Esophagus mucosa (tissue), 1 donor: Measurements from ENCODE around the gene PRPH2. TPM values are rescaled to one million over a fixed set of nuclear protein-coding genes. Genes with fewer than 3 reads are reported as not detected.
A peak's percentile ranks its signal among the peaks of the same experiment; 100 is the strongest.
"Not testable (repeated sequence)": the region's sequence is repeated elsewhere in the genome, so short reads cannot be mapped to it uniquely, and the experiment has no call there.

Experiments
- ATAC-seq: fragments of 200-7000 bp; cut with Tn5 transposase; one replicate; pipeline ENCODE4 v1.9.1; 2020
- total RNA-seq: library from RNA; stranded (reverse); gene quantifications from one replicate; pipeline ENCODE4 v1.2.4, GENCODE V29; 2023
- donor health status: DM: yes; HTN: yes; CAD: no.

PRPH2 gene
- total RNA-seq, 1 donor from 2014 or later, result 0.08 TPM

DNA sequence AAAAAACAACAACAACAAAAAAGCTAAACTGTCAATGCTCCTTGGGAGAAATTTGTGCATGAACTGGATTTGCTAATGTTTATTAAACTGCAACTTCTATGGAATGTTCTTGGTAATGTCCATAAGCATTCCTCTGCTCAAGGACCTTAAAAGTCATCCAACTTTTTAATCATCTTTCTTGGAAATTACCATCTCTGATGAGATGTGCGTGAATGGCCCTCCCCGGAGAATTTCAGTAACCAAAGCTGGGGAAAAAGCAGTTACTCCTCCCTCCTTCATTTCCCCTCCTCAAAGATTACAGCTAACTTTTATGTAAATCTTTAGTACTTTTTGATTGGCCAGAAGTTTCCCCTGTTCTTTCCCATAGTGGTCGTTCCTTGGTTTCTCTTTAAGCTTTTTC, 18.3 kb upstream of the PRPH2 start:
- no peak for ATAC-seq

DNA sequence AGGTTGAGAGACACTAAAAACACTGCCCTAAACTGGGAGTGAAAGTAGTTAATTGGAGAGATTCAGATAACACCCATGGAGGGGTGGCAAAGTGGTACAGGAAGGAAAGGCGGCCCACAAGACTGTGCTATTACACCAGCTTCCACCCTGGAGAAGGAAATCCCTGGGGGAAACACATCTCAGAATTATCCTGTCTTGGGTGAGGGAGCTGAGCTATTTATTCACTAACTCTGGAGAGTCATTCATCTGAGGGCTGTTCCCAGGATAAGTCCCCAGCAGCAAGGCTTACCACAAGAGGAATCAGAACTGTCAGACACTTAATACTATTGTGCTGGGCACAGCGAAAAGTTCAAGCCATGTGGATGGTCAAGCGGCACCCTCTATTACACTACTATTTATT, 13.6 kb upstream of the PRPH2 start:
- no peak for ATAC-seq

DNA sequence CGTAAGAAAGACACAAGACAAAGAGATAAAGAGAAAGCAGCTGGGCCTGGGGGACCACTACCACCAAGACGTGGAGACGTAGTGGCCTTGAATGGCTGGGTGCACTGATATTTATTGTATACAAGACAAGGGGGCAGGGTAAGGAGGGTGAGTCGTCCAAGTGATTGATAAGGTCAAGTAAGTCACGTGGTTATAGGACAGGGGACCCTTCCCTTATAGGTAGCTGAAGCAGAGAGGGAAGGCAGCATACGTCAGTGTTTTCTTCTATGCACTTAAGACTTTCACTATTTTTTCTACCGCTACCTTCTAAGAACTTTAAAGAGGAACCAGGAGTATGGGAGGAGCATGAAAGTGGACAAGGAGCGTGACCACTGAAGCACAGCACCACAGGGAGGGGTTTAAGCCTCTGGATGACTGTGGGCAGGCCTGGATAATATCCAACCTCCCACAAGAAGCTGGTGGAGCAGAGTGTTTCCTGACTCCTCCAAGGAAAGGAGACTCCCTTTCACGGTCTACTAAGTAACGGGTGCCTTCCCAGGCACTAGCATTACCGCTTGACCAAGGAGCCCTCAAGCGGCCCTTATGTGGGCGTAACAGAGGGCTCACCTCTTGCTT, 11.6 kb upstream of the PRPH2 start:
- ATAC-seq, result not testable (repeated sequence)

DNA sequence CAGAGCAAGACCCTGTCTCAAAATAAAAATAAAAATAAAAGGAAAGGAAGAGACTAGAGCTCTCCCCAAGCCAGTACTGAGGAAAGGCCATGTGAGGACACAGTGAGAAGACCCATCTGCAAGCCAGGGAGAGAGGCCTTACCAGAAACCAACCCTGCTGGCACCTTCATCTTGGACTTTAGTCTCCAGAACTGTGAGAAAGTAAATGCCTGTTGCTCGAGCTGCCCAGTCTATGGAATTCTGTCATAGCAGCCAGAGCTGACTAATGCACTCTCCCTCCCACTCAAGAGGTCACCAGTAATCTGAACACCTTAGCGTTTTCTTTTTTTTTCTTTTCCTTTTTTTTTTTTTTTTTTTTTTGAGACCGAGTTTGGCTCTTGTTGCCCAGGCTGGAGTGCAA, 7.3 kb upstream of the PRPH2 start:
- no peak for ATAC-seq

DNA sequence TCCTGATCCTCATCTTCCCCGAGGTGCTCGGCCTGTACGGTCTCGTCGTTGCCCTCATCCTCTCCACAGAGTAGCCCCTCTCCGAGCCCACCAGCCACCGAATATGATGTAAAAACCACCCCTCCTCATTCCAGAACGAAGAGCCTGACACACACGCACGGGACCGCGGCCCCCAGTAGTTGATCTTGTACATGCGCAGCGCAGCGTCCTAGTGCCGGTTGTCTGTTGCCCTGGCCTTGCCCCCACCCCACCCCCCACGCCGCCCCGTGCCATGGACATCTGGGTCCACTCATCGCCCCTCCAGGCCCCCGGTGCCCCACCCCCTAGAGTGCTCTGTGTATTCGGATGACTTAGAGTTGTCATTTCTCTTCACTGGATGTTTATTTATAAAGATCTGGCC, 5.2 kb upstream of the PRPH2 start:
- ATAC-seq, result peak; percentile 6

DNA sequence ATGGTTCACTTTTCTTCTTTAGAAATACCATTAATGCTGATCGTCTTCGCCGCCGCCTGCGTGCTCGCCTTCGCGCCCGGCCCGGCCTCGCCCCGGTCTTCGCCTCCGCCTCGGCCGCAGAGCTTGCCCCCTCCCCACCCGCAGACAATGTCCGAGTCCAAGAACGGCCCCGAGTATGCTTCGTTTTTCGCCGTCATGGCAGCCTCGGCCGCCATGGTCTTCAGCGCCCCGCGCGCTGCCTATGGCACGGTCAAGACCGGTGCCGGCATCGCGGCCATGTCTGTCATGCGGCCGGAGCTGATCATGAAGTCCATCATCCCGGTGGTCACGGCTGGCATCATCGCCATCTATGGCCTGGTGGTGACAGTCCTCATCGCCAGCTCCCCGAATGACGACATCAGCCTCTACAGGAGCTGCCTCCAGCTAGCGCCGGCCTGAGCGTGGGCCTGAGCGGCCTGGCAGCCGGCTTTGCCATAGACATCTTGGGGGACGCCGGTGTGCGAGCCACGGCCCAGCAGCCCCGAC, 4.8 kb upstream of the PRPH2 start:
- peak; percentile 41 for ATAC-seq

DNA sequence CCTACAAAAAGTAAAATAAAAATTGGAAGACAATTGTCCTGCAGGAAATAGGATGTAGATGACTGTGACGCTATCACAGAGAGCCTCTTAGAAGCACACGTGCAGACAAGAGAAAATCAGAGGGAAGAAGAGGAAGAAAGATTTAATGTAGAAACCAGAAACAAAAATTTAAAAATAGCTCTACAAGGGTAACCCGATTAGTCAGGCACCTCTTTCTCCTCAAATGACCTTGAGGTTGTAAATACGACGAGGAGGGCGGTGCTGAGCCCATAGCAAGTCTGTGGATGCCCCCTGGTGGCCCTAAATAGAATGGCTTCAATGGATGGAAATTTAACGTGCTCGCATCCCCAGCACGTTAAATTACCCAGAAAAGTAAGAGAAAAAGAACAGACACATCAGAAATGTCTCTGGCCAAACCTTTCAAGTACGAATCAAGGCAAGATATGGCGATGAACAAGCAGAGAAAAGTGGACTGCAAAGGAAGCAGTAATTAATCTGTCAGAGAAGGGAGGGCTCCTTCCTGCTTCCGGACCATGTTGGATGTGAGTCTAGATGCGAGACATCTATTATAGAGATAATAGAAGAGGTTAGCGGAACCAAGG, 4.2 kb upstream of the PRPH2 start:
- ATAC-seq, result peak; percentile 92

DNA sequence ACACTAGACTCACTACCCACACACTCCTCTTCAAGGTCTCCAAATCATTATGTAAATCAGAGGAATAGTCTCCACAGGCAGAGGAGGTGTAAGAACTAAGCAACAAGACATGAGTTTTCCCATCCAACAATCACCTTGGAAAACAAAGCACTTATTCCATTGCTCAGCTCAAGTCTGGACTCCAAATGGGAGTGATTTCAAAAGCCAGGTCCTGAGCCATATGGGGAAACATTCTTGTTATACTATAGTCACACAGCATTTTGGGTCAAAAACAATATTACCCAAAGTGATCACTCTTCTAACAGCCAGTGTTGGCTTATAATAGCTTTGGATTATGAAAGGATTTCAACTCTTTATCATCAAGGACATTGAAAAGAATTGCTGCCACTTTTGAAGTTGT, 3.6 kb upstream of the PRPH2 start:
- no peak for ATAC-seq

DNA sequence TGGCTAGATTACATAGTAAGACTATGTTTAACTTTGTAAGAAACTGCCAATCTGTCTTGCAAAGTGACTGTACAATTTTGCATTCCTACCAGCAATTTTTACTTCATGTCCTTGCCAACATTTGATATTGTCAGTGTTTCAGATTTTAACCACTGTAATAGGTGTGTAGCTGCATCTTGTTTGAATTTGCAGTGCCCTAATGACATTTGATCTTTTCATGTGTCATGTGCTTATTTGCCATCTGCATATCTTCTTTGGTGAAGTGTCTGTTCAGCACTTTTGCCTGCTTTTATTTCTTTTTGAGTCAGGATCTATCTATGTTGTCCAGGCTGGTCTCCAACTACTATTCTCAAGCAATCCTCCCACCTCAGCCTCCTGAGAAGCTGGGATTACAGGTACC, 2.4 kb upstream of the PRPH2 start:
- ATAC-seq, result no peak

DNA sequence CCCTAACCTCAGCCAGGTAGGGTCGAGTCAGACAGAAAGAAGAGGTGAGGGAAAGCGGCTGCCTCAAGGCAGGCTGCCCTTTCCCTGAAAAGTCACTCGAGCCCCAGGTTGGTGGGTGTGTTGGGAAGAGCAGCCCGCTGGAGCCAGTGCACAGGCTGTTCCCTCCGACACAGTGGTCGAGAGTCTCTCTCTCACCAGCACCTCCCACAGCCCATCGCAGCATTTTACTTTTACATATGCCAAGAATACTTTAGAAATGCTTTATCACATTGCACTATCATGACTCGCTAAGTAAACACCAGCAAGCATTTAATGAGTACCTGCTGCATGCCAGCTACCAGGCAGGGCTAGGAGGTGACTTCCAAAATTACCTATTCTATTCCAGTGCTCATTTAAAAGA, 1.7 kb downstream of the PRPH2 start:
- no peak for ATAC-seq

DNA sequence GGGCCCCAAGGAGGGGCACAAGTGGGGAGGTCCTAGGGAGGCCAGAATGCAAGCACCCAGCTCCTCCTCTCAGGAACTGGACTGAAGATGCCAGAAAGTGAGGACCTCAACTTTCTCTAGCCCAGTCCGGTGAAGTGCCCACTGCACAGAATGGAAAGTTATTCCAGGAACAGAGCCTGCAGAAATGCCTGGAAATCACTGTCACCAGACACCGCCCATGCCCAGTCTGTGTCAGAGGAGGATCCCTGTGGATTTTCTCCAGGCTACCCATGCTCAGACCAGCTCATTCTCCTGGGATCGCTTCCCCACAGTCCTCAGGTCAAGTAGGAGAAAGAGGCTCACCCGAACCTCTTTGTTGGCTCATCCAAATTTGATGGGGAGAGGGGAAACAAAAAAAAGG, 6.5 kb downstream of the PRPH2 start:
- ATAC-seq, result no peak

DNA sequence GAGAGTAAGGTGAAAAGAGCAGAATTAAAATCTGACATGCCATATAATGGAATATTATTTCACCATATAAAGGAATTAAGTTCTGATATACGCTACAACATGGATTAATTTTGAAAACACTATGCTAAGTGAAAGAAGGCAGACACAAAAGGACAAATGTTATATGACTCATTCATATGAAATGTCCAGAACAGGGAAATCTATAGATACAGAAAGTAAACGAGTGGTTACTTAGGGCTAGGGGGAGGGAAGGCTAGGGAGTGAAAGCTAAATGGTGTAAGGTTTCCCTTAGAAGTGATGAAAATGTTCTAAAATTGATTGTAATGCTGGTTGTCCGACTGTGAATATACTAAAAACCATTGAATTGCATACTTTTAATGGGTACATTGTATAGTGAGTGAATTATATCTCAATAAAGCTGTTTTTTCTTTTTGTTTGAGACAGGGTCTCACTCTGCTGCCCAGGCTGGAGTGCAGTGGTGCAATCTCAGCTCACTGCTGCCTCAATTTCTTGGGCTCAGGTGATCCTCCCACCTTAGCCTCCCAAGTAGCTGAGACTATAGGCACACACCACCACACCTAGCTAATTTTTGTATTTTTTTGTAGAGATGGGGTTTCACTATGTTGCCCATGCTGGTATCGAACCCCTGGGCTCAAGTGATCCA, 8.2 kb downstream of the PRPH2 start:
- ATAC-seq, result peak; percentile 47

DNA sequence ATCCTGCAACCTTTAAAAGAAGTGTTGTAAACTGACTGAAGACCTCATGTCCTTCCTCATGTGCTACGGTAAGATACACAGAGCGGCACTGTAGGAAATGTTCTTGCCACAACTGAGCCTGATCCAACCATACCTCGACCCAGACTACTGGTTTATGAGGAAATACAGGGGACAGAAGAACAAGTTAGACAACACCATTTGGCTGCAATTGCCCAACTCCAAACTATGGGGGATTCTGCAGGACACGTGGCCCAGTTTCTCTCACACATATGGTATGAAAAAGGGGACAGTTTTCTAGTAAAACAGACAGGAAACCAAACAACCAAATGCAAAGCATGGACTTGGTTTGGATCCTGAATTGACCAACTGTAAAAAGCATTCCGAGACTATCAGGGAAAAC, 10.5 kb downstream of the PRPH2 start:
- no peak for ATAC-seq

DNA sequence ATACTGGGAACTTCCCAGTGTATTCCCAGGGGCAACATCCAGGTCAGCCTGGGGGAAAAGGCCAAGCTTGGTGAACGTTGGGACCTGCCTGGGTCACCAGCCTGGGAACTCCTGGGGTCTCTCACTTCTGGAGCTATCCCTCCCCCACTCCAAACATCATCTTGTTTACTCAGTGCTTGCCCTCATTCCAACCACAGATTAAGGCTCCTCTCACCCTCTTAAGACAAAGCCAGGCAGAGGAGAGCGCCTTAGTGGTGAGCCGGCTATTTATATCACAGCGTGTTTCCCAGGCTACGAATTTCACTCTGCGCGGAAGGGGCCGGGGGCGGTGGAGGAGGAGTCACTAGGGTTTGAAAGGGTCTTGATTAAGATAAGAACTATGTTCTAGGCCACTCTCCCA, 12.1 kb downstream of the PRPH2 start:
- no peak for ATAC-seq

DNA sequence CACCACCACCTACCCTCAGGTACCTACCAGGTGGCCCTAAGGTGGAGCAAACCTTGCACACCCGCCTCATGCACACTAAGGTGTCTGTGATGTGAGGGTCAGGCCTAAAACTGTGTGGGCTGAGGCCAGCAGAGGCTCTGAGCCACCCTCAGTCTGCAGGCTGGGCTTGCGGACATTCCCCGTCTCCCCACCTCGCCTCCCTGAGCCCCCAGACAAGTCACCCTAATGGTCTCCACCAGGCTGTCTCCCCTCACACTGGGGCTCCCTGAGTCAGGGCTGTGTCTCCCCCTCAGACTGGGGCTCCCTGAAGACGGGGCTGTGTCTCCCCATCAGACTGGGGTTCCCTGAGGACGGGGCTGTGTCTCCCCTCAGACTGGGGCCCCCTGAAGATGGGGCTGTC, 12.5 kb downstream of the PRPH2 start:
- no peak for ATAC-seq

DNA sequence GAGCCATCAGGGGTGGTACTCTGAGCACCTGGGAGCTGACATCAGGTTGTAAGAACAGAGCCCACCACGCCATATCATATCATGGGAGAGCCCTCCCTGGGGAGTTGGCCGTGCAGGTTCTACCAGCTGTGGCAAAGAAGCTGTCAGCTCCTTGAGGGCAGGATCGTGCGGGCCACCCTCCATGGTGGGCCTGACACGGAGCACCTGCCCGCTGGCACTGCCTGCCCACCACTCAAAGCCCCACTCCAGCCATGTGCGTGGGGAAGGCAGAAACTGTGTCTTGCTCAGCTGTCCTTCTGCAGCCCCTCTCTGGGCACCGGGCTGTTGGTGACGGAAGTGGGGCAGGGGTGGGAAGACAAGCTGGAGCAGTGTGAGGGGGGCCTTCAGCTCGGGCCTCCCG, 14.3 kb downstream of the PRPH2 start:
- ATAC-seq, result no peak

DNA sequence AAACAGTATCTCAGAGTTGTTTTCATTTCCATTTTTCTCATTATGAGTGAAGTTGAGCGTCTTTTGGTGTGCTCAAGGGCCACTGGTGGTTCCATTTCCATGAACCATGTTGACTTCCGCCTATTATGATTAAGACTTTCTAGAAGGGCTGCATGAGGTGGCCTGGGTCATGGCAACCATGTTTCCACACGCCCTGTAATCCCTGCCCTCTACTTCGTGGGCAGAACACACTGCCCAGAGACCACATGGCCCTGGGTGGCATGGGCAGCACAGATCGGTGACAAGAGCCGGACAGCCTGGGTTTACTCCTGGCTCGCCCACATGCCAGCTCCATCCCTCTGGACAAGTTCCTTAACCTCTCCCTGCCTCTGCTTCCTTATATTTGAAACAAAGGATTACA, 14.8 kb downstream of the PRPH2 start:
- no peak for ATAC-seq

DNA sequence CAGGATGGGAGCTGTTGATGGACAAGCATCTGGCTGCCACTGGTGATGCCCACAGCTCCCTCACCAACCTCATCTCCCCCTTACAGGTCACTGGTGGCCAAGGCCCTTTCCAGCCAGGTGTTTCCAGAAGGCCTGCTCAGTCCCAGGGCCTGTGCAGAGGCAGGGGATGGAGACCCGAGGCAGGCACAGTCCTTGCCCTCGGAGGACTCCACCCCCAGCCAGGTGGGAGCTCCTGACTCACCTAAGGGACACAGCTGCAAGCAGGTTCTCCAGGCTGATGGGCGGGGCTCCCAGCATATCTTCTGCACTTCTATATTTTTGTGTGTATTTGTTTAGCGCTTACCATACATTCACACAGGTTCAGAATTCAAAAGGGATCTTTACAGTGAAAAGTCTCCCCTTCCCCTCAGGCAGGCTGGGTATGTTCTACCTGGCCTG, 17.4 kb downstream of the PRPH2 start:
- peak; percentile 73 for ATAC-seq

DNA sequence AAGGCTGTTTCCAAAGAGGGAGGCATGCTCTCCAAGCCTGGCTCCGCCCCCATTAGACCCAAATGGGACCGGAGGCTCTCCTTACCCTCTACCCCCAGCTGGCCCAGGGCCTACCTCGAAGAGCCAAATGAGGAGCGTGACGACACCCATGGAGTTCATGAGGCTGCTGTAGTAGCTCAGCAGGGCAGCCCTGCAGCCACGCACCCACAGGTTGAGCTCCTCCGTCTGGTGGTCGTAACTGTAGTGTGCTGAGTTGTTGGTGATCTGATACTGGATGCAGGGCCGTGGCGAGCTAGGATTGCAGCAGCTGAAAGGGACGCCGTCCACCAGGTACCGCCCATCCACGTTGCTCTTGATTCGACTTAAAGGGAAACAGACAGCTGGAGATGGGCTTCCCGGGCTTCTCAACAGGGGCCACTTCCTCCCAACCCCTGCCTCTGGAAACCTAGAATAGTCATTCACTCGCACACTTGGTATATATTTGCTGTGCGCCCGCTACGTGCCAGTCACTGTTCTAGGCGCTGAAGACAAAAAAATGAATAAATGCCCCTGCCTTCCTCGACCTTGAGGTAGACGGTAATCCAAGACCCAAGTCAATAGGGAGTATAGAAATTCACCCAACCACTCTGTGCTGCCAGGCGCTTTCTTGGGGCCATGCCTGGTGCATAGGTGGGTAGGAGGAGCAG, 18.0 kb downstream of the PRPH2 start:
- peak; percentile 18 for ATAC-seq

DNA sequence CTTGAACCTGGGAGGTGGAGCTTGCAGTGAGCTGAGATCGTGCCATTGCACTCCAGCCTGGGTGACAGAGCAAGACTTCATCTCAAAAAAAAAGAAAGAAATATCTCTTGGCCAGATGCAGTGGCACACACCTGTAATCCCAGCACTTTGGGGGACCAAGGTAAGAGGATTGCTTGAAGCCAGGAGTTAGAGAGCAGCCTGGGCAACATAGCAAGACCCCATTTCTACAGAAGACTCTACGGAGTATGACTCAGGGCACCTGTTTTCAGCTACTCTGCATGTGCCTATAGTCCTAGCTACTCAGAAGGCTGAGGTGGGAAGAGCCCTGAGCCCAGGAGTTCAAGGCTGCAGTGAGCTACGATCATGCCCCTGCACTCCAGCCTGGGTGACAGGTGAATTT, 19.6 kb downstream of the PRPH2 start:
- not testable (repeated sequence) for ATAC-seq

DNA sequence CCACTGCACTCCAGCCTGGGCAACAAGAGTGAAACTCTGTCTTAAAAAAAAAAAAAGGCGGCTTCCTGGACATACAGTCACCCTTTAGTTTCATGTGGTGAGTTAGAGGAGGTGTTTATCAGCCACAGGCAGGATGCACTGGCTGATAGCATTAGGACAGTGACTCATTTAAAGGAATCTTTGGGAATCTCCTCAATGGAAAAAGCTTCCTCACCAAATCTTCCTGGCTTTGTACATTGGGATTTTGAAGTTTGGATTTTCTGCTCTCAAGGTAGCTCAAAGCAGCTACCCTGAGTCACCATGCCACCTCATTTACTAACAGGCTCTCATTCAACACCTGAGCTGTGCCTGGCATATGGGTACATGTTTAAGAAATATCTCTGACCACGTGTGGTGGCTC, 20.2 kb downstream of the PRPH2 start:
- ATAC-seq, result no peak

DNA sequence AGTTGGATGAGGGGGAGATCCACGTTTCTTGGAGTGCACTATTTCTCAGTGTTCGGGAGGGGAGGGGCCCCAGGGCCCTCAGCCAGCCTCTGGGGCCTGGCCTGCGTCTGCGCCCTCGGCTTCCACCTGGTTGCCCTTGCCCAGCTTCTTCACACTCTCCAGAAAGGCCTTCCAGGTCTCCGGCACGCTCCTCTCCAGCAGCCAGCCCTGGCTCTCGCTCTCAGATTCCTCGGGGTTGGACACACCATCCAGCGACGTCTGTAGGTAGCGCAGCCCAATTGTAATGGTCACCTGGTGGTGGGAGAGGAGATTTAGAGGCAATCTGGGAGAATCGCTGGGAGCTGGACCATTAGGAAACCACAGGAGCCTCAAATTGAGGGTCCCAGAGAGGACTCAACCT, 24.2 kb downstream of the PRPH2 start:
- no peak for ATAC-seq

DNA sequence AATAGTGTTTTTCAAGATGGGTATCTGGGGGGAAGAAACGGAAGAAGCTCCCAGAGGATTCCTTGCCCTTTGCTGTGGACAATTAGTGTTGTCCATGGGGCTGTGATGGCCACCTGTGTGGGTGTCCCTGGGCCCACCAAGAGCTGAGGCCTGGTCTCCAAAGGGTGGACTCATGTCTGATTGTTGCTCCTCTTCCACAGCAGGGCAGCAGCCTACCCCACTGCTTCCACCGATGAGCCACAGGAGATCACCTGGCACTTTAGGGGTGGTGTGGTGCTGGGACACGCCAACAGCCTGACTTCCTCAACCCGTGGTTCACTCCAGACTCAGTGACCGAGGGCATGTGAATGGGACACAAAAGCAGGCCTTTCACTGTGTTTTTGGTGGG, 25.1 kb downstream of the PRPH2 start:
- no peak for ATAC-seq
